ENCODE data around the gene PPTC7. TPM values are rescaled to one million over a fixed set of nuclear protein-coding genes. Genes with fewer than 3 reads are reported as not detected.

Gene PPTC7
- total and polyA plus RNA-seq, 4 donors, result 5.6 to 15.7 (median 8.3) TPM

DNA sequence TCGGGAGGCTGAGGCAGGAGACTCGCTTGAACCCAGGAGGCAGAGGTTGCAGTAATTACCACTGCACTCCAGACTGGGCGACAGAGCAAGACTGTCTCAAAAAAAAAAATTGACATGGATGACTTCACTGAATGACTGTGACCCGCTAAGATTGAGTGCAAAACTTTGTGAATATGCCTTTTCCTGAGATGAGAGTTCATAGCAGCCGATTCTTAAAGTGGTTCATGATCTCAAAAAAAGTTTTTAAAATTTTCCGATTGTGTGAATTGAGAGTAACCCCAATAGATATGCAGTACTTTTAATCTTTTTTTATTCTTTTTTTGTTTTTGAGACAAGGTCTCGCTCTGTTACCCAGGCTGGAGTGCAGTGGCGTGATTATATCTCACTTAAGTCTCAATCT is 32.1 kb upstream of the PPTC7 start (continued):
- TF ChIP-seq, protein P1, sequence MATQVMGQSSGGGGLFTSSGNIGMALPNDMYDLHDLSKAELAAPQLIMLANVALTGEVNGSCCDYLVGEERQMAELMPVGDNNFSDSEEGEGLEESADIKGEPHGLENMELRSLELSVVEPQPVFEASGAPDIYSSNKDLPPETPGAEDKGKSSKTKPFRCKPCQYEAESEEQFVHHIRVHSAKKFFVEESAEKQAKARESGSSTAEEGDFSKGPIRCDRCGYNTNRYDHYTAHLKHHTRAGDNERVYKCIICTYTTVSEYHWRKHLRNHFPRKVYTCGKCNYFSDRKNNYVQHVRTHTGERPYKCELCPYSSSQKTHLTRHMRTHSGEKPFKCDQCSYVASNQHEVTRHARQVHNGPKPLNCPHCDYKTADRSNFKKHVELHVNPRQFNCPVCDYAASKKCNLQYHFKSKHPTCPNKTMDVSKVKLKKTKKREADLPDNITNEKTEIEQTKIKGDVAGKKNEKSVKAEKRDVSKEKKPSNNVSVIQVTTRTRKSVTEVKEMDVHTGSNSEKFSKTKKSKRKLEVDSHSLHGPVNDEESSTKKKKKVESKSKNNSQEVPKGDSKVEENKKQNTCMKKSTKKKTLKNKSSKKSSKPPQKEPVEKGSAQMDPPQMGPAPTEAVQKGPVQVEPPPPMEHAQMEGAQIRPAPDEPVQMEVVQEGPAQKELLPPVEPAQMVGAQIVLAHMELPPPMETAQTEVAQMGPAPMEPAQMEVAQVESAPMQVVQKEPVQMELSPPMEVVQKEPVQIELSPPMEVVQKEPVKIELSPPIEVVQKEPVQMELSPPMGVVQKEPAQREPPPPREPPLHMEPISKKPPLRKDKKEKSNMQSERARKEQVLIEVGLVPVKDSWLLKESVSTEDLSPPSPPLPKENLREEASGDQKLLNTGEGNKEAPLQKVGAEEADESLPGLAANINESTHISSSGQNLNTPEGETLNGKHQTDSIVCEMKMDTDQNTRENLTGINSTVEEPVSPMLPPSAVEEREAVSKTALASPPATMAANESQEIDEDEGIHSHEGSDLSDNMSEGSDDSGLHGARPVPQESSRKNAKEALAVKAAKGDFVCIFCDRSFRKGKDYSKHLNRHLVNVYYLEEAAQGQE (IDR thresholded peaks at IDR 0.05), result no peak

GRCh38 chr12:110613771-110614684 is 30.9 kb upstream of the PPTC7 start, which contains the start of gene TCTN1:
Gene TCTN1 (plus strand): TSS chr12:110614129. CDS start chr12:110614183, 54 bp downstream.
- 3% methylated on average over 60 of the region's 60 CpGs for WGBS
- Histone ChIP-seq H3K27me3 (ENCODE audit: control insufficient read depth in 4 of 4, insufficient read depth in 4 of 4, low read length in 3 of 4) (no peaks in the 10 kb centered on the region), H3K9me3 (ENCODE audit: control insufficient read depth in 4 of 4, low read length in 3 of 4) (no peaks in the 10 kb centered on the region), H3K36me3 (ENCODE audit: control insufficient read depth in 4 of 4, insufficient read depth in 3 of 4, low read depth in 1 of 4, low read length in 3 of 4) (no peaks in the 10 kb centered on the region), H3K4me3 (ENCODE audit: low read depth in 1 of 3, low read length in 3 of 3) (peak within 1 kb of the TSS; percentile 72 to 80 (median 77)), H3K9ac (ENCODE audit: low read depth in 1 of 2, low read length in 2 of 2) (peak within 1 kb of the TSS; percentile 64 to 72), H3K27ac (ENCODE audit: low read depth in 1 of 2, low read length in 2 of 2) (peak within 1 kb of the TSS; percentile 36 to 61), H3K4me1 (ENCODE audit: control insufficient read depth in 4 of 4, insufficient read depth in 4 of 4, low read length in 3 of 4) (peaks cover 0 to 8% (median 5%) of the 10 kb centered on the region in 4 donors)
- TF ChIP-seq GABPA (IDR thresholded peaks at IDR 0.05 in 1 of 2, conservative IDR thresholded peaks at IDR 0.05 in 1 of 2) (peak in 1 of 2 donors; percentile 64), RXRA (IDR thresholded peaks at IDR 0.05) (peak in 1 of 2 donors; percentile 8), TAF1 (conservative IDR thresholded peaks at IDR 0.05) (no peak), ATF3 (IDR thresholded peaks at IDR 0.05) (no peak), FOXA1 (IDR thresholded peaks at IDR 0.05) (no peak), NR2F2 (IDR thresholded peaks at IDR 0.05) (no peak), HNF4G (IDR thresholded peaks at IDR 0.05) (no peak), RAD21 (IDR thresholded peaks at IDR 0.05) (peak in 1 of 2 donors; percentile 63), EGR1 (IDR thresholded peaks at IDR 0.05; ENCODE audit: low read depth in 2 of 2) (no peak), FOXA2 (IDR thresholded peaks at IDR 0.05) (no peak), YY1 (IDR thresholded peaks at IDR 0.05) (peak; percentile 95), MAX (IDR thresholded peaks at IDR 0.05) (peak; percentile 46), HNF4A (conservative IDR thresholded peaks at IDR 0.05) (no peak), SP1 (IDR thresholded peaks at IDR 0.05) (peak; percentile 48), CTCF (IDR thresholded peaks at IDR 0.05; ENCODE audit: low read depth, low read length, missing input control) (no peak), JUND (IDR thresholded peaks at IDR 0.05) (no peak)
- TF ChIP-seq, protein P1 (IDR thresholded peaks at IDR 0.05), result peak; percentile 93
- TF ChIP-seq, protein P2, sequence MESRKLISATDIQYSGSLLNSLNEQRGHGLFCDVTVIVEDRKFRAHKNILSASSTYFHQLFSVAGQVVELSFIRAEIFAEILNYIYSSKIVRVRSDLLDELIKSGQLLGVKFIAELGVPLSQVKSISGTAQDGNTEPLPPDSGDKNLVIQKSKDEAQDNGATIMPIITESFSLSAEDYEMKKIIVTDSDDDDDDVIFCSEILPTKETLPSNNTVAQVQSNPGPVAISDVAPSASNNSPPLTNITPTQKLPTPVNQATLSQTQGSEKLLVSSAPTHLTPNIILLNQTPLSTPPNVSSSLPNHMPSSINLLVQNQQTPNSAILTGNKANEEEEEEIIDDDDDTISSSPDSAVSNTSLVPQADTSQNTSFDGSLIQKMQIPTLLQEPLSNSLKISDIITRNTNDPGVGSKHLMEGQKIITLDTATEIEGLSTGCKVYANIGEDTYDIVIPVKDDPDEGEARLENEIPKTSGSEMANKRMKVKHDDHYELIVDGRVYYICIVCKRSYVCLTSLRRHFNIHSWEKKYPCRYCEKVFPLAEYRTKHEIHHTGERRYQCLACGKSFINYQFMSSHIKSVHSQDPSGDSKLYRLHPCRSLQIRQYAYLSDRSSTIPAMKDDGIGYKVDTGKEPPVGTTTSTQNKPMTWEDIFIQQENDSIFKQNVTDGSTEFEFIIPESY (IDR thresholded peaks at IDR 0.05), result peak; percentile 95
- peak; percentile 96 for DNase-seq (ENCODE audit: low spot score)

Data from liver (tissue), 9 donors.